Activated CD8-positive, alpha-beta memory T cell treated with anti-CD3 and anti-CD28 coated beads, Interleukin-2, amount 50 U/mL, for 24 hours (primary cell): ENCODE results near the gene ELP6.
"Not testable (repeated sequence)": the region's sequence is repeated elsewhere in the genome, so short reads cannot be mapped to it uniquely, and the experiment has no call there.

Experiments used
- DNase-seq: peaks from one replicate; pipeline ENCODE4 v3.0.0-alpha.2; 2020; ENCODE audit errors: extremely low read depth

ELP6 gene

DNA sequence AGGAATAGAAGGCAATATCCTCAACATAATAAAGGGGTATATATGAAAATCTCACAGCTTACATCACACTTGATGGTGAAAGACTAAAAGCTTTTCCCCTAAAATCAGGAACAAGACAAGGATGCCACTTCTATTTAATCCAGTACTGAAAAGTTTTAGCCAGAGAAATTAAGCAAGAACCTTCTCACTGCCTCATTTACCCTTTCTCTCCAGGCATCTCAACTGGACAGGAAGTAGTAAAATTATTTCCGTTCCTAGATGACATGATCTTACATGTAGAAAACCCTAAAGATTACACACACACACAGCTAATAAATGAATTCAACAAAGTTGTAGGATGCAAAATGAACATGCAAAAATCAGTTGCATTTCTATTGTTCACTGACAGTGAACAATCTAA is 48.9 kb downstream of the ELP6 start:
- DNase-seq = no peak

DNA sequence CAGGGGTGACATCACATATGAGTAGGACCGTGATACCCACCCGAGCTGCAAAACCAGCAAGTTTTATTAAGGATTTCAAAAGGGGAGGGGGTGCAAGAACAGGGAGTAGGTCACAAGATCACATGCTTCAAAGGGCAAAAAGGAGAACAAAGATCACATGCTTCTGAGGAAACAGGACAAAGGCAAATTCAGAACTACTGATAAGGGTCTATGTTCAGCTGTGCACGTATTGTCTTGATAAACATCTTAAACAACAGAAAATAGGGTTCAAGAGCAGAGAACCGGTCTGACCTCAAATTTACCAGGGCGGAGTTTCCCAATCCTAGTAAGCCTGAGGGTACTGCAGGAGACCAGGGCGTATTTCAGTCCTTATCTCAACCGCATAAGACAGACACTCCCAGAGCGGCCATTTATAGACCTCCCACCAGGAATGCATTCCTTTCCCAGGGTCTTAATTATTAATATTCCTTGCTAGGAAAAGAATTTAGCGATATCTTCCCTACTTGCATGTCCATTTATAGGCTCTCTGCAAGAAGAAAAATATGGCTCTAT is 53.9 kb downstream of the ELP6 start:
- DNase-seq = not testable (repeated sequence)

DNA sequence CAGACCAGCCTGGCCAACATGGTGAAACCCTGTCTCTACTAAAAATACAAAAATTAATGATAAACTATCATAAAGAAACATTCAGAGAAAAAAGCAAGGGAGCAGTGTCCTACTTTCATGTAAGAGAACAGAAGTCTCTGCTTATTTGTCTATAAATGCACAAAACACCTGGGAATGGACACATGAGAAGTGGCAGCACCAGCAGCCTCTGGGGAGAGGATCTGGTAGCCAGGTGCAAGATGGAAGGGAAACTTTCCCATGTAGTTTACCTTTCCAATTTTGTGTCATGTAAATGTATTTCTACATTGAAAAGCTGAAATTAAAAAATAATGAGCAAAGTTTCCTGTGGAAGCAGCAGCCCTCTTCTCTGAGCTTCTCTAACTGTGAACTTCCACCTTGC is 56.5 kb downstream of the ELP6 start:
- DNase-seq = no peak

DNA sequence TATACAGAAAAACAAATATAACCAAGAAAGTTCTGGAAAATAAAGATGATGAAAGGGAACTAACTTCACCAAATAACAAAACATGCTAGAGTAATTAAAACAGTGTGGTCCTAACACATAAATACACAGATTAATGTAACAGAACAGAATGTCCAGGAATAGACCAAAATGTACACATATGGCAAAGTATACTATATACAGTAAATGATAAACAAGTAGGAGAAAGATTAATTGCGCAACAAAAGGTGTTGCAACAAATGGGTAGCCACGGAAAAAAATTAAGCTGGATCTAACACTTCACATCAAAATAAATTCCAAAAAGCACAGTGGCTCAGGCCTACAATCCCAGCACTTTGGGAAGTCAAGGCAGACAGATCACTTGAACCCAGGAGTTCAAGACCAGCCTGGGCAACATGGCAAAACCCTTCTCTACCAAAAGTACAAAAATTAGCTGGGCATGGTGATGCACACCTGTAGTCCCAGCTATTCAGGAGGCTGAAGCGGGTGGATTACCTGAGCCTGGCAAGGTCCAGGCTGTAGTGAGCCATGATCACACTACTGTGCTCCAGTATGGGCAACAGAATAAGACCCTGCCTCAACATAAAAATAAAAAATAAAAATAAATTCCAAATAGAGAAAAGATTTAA is 57.6 kb downstream of the ELP6 start:
- DNase-seq = no peak

DNA sequence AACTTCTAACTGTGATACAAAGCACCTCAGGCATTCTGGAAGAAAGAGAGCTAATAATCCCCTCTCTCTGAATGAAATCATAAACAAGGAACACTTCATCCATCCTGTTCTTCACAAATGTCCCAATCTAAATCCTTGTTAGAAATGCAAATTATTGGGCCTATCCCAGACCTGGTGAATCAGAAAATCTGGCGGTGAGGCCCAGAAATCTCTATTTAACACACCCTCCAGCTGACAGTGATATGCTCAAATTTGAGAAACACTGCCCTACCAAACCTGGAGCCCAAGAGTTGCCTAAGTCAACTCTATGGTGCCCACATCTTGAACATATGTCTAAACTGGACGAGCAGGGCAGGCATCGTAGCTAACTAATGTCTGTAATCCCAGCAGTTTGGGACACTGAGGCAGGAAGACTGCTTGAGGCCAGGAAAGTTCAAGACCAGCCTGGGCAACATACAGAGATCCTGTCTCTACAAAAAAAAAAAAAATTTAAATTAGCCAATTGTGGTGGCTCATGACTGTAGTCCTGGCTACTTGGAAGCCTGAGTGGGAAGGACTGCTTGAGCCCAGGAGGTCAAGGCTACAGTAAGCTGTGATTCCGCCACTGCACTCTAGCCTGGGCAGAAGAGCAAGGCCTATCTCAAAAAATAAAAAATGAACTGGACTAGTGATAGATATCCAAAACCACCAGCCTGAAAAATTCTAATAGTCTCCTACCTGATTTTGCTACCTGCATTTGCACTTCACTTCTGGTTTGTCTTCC is 60.9 kb downstream of the ELP6 start:
- DNase-seq = no peak
